ENCODE measurements around the gene JUND.

The JUND gene

DNA sequence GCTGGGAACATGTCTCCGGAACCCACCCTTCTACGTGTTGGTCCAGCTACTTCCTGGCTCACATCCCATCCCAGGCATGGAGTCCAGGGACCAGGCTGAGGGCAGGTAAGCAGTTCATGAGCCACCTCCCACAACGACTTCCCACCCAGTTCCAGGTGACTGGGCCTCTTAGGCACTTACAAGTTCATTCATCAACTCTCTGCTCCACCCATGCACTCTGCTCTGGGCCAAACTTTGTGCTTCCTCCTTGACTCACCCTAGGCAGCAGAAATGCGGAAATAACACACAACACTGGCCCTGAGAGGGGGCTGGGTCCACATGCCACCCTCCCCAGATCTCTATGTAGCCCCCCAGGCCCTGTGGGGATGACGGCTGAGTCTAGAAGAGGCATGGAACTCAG lies 27.7 kb downstream of the JUND start:
- Histone ChIP-seq H3K79me1 (ENCODE audit: low read length) (no peaks in the 10 kb centered on the region), H3K4ac (ENCODE audit: low read depth, low read length) (no peak overlapping the region), H3K4me3 (ENCODE audit: low read length) (no peak overlapping the region), H4K5ac (ENCODE audit: low read length) (no peak overlapping the region), H2AK5ac (ENCODE audit: low read length) (no peak overlapping the region), H2BK5ac (ENCODE audit: low read length) (no peak overlapping the region), H3K4me1 (ENCODE audit: control insufficient read depth, low read depth, low read length) (no peaks in the 10 kb centered on the region), H3K4me2 (ENCODE audit: low read length) (no peak overlapping the region), H2BK15ac (replicated peaks; ENCODE audit: low read depth) (no peak overlapping the region), H3K18ac (ENCODE audit: low read length) (no peak overlapping the region), H3K56ac (ENCODE audit: low read length) (no peak overlapping the region), H3K36me3 (ENCODE audit: control insufficient read depth, insufficient read depth, low read length) (no peaks in the 10 kb centered on the region), H3K79me2 (ENCODE audit: control insufficient read depth, insufficient read depth, low read length) (no peaks in the 10 kb centered on the region), H4K8ac (ENCODE audit: low read depth, low read length) (no peak overlapping the region), H3K9ac (ENCODE audit: low read length) (no peak overlapping the region), H3K27me3 (ENCODE audit: insufficient read depth, low read length, poor library complexity) (no peaks in the 10 kb centered on the region), H3K27ac (ENCODE audit: low read depth, low read length) (no peak overlapping the region), H2BK120ac (ENCODE audit: low read depth, low read length) (no peak overlapping the region), H3K23ac (ENCODE audit: low read length) (no peak overlapping the region)
- WGBS (ENCODE audit: extremely low coverage, insufficient coverage, low lambda C conversion rate), result no CpG with 5 or more reads among the region's 5 CpGs
- no peak for DNase-seq

DNA sequence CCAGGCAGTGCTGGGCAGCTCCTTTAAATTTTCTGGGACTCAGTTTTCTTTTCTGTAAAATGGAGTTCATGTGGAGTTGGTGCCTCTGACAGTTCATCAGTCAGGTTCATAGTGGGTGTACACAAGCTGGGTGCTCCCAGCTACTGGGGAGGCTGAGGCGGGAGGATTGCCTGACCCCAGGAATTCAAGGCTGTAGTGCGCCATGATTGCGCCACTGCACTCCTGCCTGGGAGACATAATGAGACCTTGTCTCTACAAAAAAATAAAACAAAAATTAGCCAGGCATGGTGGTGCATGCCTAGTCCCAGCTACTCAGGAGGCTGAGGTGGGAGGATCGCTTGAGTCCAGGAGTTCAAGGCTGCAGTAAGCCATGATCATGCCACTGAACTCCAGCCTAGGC lies 28.3 kb downstream of the JUND start:
- no peak overlapping the region for H3K18ac ChIP-seq (ENCODE audit: low read length)
- H3K4ac ChIP-seq (ENCODE audit: low read depth, low read length), result no peak overlapping the region
- no peaks in the 10 kb centered on the region for H3K36me3 ChIP-seq (ENCODE audit: control insufficient read depth, insufficient read depth, low read length)
- H4K8ac ChIP-seq (ENCODE audit: low read depth, low read length), result no peak overlapping the region
- no peak overlapping the region for H2BK15ac ChIP-seq (replicated peaks; ENCODE audit: low read depth)
- no peak overlapping the region for H3K4me2 ChIP-seq (ENCODE audit: low read length)
- WGBS (ENCODE audit: extremely low coverage, insufficient coverage, low lambda C conversion rate), result no CpG with 5 or more reads among the region's 4 CpGs
- no peak overlapping the region for H3K27ac ChIP-seq (ENCODE audit: low read depth, low read length)
- no peaks in the 10 kb centered on the region for H3K79me1 ChIP-seq (ENCODE audit: low read length)
- no peaks in the 10 kb centered on the region for H3K4me1 ChIP-seq (ENCODE audit: control insufficient read depth, low read depth, low read length)
- no peak overlapping the region for H3K4me3 ChIP-seq (ENCODE audit: low read length)
- no peak overlapping the region for H2AK5ac ChIP-seq (ENCODE audit: low read length)
- no peak overlapping the region for H4K5ac ChIP-seq (ENCODE audit: low read length)
- no peaks in the 10 kb centered on the region for H3K27me3 ChIP-seq (ENCODE audit: insufficient read depth, low read length, poor library complexity)
- no peak overlapping the region for H3K23ac ChIP-seq (ENCODE audit: low read length)
- H2BK5ac ChIP-seq (ENCODE audit: low read length), result no peak overlapping the region
- no peak overlapping the region for H3K9ac ChIP-seq (ENCODE audit: low read length)
- DNase-seq, result no peak
- H2BK120ac ChIP-seq (ENCODE audit: low read depth, low read length), result no peak overlapping the region
- H3K56ac ChIP-seq (ENCODE audit: low read length), result no peak overlapping the region
- no peaks in the 10 kb centered on the region for H3K79me2 ChIP-seq (ENCODE audit: control insufficient read depth, insufficient read depth, low read length)

DNA sequence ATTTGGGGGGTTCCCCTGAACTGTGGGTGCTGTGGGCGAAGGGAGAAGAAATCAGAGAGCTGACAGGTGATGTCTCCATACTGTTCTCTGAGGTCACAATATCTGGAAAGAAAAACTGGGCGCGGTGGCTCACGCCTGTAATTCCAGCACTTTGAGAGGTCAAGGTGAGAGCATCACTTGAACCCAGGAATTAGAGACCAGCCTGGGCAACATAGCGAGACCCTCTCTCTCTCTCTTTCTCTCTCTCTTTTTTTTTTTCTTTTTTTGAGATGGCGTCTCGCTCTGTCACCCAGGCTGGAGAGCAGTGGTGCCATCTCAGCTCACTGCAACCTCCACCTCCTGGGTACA lies 29.1 kb downstream of the JUND start:
- no peak overlapping the region for H2BK120ac ChIP-seq (ENCODE audit: low read depth, low read length)
- no peak overlapping the region for H3K27ac ChIP-seq (ENCODE audit: low read depth, low read length)
- H4K5ac ChIP-seq (ENCODE audit: low read length), result no peak overlapping the region
- H2BK15ac ChIP-seq (replicated peaks; ENCODE audit: low read depth), result no peak overlapping the region
- no CpG with 5 or more reads among the region's 7 CpGs for WGBS (ENCODE audit: extremely low coverage, insufficient coverage, low lambda C conversion rate)
- H3K79me1 ChIP-seq (ENCODE audit: low read length), result no peaks in the 10 kb centered on the region
- H3K9ac ChIP-seq (ENCODE audit: low read length), result no peak overlapping the region
- DNase-seq, result no peak
- H3K4me3 ChIP-seq (ENCODE audit: low read length), result no peak overlapping the region
- H2AK5ac ChIP-seq (ENCODE audit: low read length), result no peak overlapping the region
- H3K4me2 ChIP-seq (ENCODE audit: low read length), result no peak overlapping the region
- H3K56ac ChIP-seq (ENCODE audit: low read length), result no peak overlapping the region
- no peak overlapping the region for H3K18ac ChIP-seq (ENCODE audit: low read length)
- H3K4ac ChIP-seq (ENCODE audit: low read depth, low read length), result no peak overlapping the region
- H4K8ac ChIP-seq (ENCODE audit: low read depth, low read length), result no peak overlapping the region
- H3K27me3 ChIP-seq (ENCODE audit: insufficient read depth, low read length, poor library complexity), result no peaks in the 10 kb centered on the region
- H3K23ac ChIP-seq (ENCODE audit: low read length), result no peak overlapping the region
- no peaks in the 10 kb centered on the region for H3K79me2 ChIP-seq (ENCODE audit: control insufficient read depth, insufficient read depth, low read length)
- no peaks in the 10 kb centered on the region for H3K36me3 ChIP-seq (ENCODE audit: control insufficient read depth, insufficient read depth, low read length)
- no peak overlapping the region for H2BK5ac ChIP-seq (ENCODE audit: low read length)
- H3K4me1 ChIP-seq (ENCODE audit: control insufficient read depth, low read depth, low read length), result no peaks in the 10 kb centered on the region

DNA sequence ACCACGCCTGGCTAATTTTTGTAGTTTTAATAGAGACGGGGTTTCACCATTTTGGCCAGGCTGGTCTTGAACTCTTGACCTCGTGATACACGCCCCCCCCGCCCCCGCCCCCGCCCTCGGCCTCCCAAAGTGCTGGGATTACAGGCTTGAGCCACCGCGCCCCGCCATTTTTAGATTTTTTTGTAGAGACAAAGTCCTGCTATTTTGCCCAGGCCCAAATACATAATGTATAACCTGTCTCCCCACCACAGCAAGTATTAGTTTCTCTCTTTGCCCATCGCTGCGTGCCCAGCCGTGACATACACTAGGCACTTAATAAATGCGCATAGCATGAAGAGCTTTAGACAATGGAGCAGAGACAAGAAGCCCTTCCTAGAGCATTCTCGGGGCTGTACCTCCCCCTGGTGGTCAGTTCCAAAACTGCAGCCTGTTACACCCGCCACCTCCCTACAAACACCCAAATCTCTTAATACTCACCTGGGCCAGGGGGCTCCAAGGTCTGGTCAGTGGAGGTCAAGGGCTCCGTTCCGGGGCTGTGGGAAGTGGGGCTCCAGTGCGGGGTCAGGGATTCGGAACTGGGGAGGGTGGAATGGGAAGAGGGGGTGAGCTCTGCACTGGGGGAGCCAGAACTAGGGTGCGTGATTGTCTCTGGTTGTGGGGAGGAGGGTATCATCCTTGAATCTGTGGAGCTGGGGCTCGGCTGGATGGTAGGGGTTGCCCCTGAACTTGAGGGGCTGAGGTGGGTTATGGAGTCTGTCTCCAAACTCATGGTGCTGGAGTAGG lies 29.6 kb downstream of the JUND start:
- H3K4me3 ChIP-seq (ENCODE audit: low read length), result no peak overlapping the region
- no peaks in the 10 kb centered on the region for H3K36me3 ChIP-seq (ENCODE audit: control insufficient read depth, insufficient read depth, low read length)
- WGBS (ENCODE audit: extremely low coverage, insufficient coverage, low lambda C conversion rate), result no CpG with 5 or more reads among the region's 23 CpGs
- no peaks in the 10 kb centered on the region for H3K4me1 ChIP-seq (ENCODE audit: control insufficient read depth, low read depth, low read length)
- no peaks in the 10 kb centered on the region for H3K79me1 ChIP-seq (ENCODE audit: low read length)
- peak; percentile 81 for DNase-seq
- no peak overlapping the region for H4K5ac ChIP-seq (ENCODE audit: low read length)
- H2BK5ac ChIP-seq (ENCODE audit: low read length), result no peak overlapping the region
- no peak overlapping the region for H2AK5ac ChIP-seq (ENCODE audit: low read length)
- no peak overlapping the region for H4K8ac ChIP-seq (ENCODE audit: low read depth, low read length)
- H2BK15ac ChIP-seq (replicated peaks; ENCODE audit: low read depth), result no peak overlapping the region
- no peak overlapping the region for H3K4me2 ChIP-seq (ENCODE audit: low read length)
- no peak overlapping the region for H3K4ac ChIP-seq (ENCODE audit: low read depth, low read length)
- no peaks in the 10 kb centered on the region for H3K27me3 ChIP-seq (ENCODE audit: insufficient read depth, low read length, poor library complexity)
- H3K56ac ChIP-seq (ENCODE audit: low read length), result no peak overlapping the region
- no peaks in the 10 kb centered on the region for H3K79me2 ChIP-seq (ENCODE audit: control insufficient read depth, insufficient read depth, low read length)
- H2BK120ac ChIP-seq (ENCODE audit: low read depth, low read length), result no peak overlapping the region
- no peak overlapping the region for H3K18ac ChIP-seq (ENCODE audit: low read length)
- H3K27ac ChIP-seq (ENCODE audit: low read depth, low read length), result no peak overlapping the region
- no peak overlapping the region for H3K9ac ChIP-seq (ENCODE audit: low read length)
- H3K23ac ChIP-seq (ENCODE audit: low read length), result no peak overlapping the region

DNA sequence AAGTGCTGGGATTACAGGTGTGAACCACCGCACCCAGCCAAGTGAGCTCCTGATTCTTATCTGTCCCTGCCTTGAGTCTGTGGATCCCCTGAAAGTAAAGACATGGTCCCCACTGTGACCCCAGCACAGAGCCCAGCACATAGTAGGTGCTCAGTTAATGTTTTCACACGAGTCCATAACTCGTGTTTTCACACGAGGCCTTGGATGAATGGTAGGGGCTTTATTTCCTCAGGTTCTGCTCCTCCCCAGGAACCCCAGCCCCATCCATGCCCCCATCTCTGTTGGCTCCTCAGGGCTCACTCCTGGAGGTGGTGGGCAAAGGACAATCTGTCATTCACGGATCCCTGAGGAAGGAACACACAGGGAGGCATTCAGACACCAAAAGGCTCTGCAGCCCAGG lies 31.6 kb downstream of the JUND start:
- Histone ChIP-seq H3K23ac (ENCODE audit: low read length) (no peak overlapping the region), H2BK120ac (ENCODE audit: low read depth, low read length) (no peak overlapping the region), H3K56ac (ENCODE audit: low read length) (no peak overlapping the region), H3K27ac (ENCODE audit: low read depth, low read length) (no peak overlapping the region), H3K9ac (ENCODE audit: low read length) (no peak overlapping the region), H3K4me2 (ENCODE audit: low read length) (no peak overlapping the region), H3K4me1 (ENCODE audit: control insufficient read depth, low read depth, low read length) (no peaks in the 10 kb centered on the region), H3K36me3 (ENCODE audit: control insufficient read depth, insufficient read depth, low read length) (no peaks in the 10 kb centered on the region), H4K8ac (ENCODE audit: low read depth, low read length) (no peak overlapping the region), H2BK5ac (ENCODE audit: low read length) (no peak overlapping the region), H3K4ac (ENCODE audit: low read depth, low read length) (no peak overlapping the region), H2BK15ac (replicated peaks; ENCODE audit: low read depth) (no peak overlapping the region), H3K27me3 (ENCODE audit: insufficient read depth, low read length, poor library complexity) (no peaks in the 10 kb centered on the region), H4K5ac (ENCODE audit: low read length) (no peak overlapping the region), H2AK5ac (ENCODE audit: low read length) (no peak overlapping the region), H3K4me3 (ENCODE audit: low read length) (no peak overlapping the region), H3K18ac (ENCODE audit: low read length) (no peak overlapping the region), H3K79me1 (ENCODE audit: low read length) (no peaks in the 10 kb centered on the region), H3K79me2 (ENCODE audit: control insufficient read depth, insufficient read depth, low read length) (no peaks in the 10 kb centered on the region)
- no peak for DNase-seq
- WGBS (ENCODE audit: extremely low coverage, insufficient coverage, low lambda C conversion rate), result no CpG with 5 or more reads among the region's 5 CpGs

DNA sequence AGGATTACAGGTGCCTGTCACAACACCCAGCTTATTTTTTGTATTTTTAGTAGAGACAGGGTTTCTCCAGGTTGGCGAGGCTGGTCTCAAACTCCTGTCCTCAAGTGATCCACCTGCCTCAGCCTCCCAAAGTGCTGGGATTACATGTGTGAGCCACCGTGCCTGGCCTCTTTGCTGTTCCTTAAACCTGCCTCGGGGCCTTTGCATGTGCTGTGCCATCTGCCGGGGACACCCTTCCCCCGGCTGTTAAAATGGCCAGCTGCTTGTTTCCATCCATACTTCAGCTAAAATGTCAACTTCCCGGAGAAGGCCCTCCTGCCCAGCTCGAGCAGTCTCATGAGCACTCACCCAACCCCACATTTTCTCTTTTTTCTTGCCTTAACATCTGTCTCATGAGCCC lies 36.1 kb downstream of the JUND start:
- no peak overlapping the region for H3K18ac ChIP-seq (ENCODE audit: low read length)
- H4K5ac ChIP-seq (ENCODE audit: low read length), result no peak overlapping the region
- H2BK5ac ChIP-seq (ENCODE audit: low read length), result no peak overlapping the region
- no peak overlapping the region for H3K4me2 ChIP-seq (ENCODE audit: low read length)
- no peaks in the 10 kb centered on the region for H3K36me3 ChIP-seq (ENCODE audit: control insufficient read depth, insufficient read depth, low read length)
- no peaks in the 10 kb centered on the region for H3K79me1 ChIP-seq (ENCODE audit: low read length)
- no peak overlapping the region for H3K56ac ChIP-seq (ENCODE audit: low read length)
- H3K23ac ChIP-seq (ENCODE audit: low read length), result no peak overlapping the region
- no peak overlapping the region for H3K9ac ChIP-seq (ENCODE audit: low read length)
- no CpG with 5 or more reads among the region's 7 CpGs for WGBS (ENCODE audit: extremely low coverage, insufficient coverage, low lambda C conversion rate)
- H2BK15ac ChIP-seq (replicated peaks; ENCODE audit: low read depth), result no peak overlapping the region
- no peak for DNase-seq
- no peaks in the 10 kb centered on the region for H3K27me3 ChIP-seq (ENCODE audit: insufficient read depth, low read length, poor library complexity)
- no peaks in the 10 kb centered on the region for H3K79me2 ChIP-seq (ENCODE audit: control insufficient read depth, insufficient read depth, low read length)
- no peak overlapping the region for H3K27ac ChIP-seq (ENCODE audit: low read depth, low read length)
- H3K4me1 ChIP-seq (ENCODE audit: control insufficient read depth, low read depth, low read length), result no peaks in the 10 kb centered on the region
- no peak overlapping the region for H2AK5ac ChIP-seq (ENCODE audit: low read length)
- H3K4me3 ChIP-seq (ENCODE audit: low read length), result no peak overlapping the region
- no peak overlapping the region for H4K8ac ChIP-seq (ENCODE audit: low read depth, low read length)
- H2BK120ac ChIP-seq (ENCODE audit: low read depth, low read length), result no peak overlapping the region
- H3K4ac ChIP-seq (ENCODE audit: low read depth, low read length), result no peak overlapping the region
